H1 (cell line): ENCODE data around the gene OR4D6. TPM values are rescaled to one million over a fixed set of nuclear protein-coding genes. Genes with fewer than 3 reads are reported as not detected.
A peak's percentile ranks its signal among the peaks of the same experiment; 100 is the strongest.

Source experiments
- CTCF ChIA-PET: fragments of 300-600 bp; sonication (Branson Sonifier 250); formaldehyde crosslinking; loops from one replicate; lab custom pipeline; 2021; ENCODE audit not compliant: partially characterized antibody; lab: Charles Lee
- POLR2A ChIA-PET: fragments of 300-600 bp; sonication (Branson Sonifier 250); formaldehyde crosslinking; loops from one replicate; lab custom pipeline; 2021; ENCODE audit warnings: inconsistent platforms; ENCODE audit not compliant: partially characterized antibody; lab: Charles Lee
- DNase-seq, 2 experiments: peaks; one replicate each; pipeline versions ENCODE4 v3.0.0 to v3.0.0-alpha.2; 2010 to 2022; ENCODE audit warnings: low spot score in 2 of 2, low read depth in 1 of 2, mixed read lengths in 1 of 2
- FAIRE-seq: peaks from 2 replicates; lab custom pipeline; 2011; peaks lifted over from hg19 to GRCh38; lab: Jason Lieb, UNC
- H2AFZ ChIP-seq: 2 replicates; pipeline ENCODE4 v1.8.1; 2012; ENCODE audit warnings: low read length, inconsistent platforms
- H2AK5ac ChIP-seq: 2 replicates; pipeline ENCODE4 v1.6.1; 2013; ENCODE audit warnings: low read depth, low read length
- H2BK120ac ChIP-seq: replicated peaks from 2 replicates; pipeline ENCODE3; 2013; ENCODE audit warnings: low read depth, low read length, inconsistent platforms
- H2BK12ac ChIP-seq: 2 replicates; pipeline ENCODE4 v1.6.1; 2013; ENCODE audit warnings: low read depth, low read length
- H2BK15ac ChIP-seq: 2 replicates; pipeline ENCODE4 v1.6.1; 2013; ENCODE audit warnings: low read length
- H2BK20ac ChIP-seq: 2 replicates; pipeline ENCODE4 v1.6.1; 2013; ENCODE audit warnings: low read length
- H2BK5ac ChIP-seq: 2 replicates; pipeline ENCODE4 v1.6.1; 2013; ENCODE audit warnings: low read depth, low read length
- H3K14ac ChIP-seq: 2 replicates; pipeline ENCODE4 v1.6.1; 2013; ENCODE audit warnings: inconsistent platforms; ENCODE audit not compliant: insufficient read length
- H3K18ac ChIP-seq: 2 replicates; pipeline ENCODE4 v1.6.1; 2013; ENCODE audit warnings: low read length; ENCODE audit errors: extremely low read depth
- H3K23ac ChIP-seq: 2 replicates; pipeline ENCODE4 v1.6.1; 2013; ENCODE audit warnings: inconsistent platforms; ENCODE audit not compliant: insufficient read length
- H3K23me2 ChIP-seq: 2 replicates; pipeline ENCODE4 v1.6.1; 2013; ENCODE audit warnings: low read depth, low read length
- H3K27ac ChIP-seq: 2 replicates; pipeline ENCODE4 v1.6.1; 2011; ENCODE audit warnings: low read depth, low read length, inconsistent platforms
- H3K27me3 ChIP-seq, 4 experiments: replicated peaks in 1 of 4; 1 replicate in 1 of 4; 2 replicates in 3 of 4; pipeline versions ENCODE4 v1.6.1 to v1.8.1; 2011 to 2013; ENCODE audit warnings: low read length in 3 of 4, mild to moderate bottlenecking in 3 of 4, inconsistent platforms in 2 of 4, mixed read lengths in 2 of 4, moderate library complexity in 1 of 4; ENCODE audit not compliant: control insufficient read depth in 3 of 4, insufficient read depth in 3 of 4; ENCODE audit errors: extremely low read depth in 1 of 4
- H3K36me3 ChIP-seq, 4 experiments: 2 replicates each; pipeline versions ENCODE4 v1.6.1 to v1.8.1; 2011 to 2013; ENCODE audit warnings: mild to moderate bottlenecking in 4 of 4, low read length in 3 of 4, moderate library complexity in 2 of 4, control low read depth in 1 of 4, inconsistent platforms in 1 of 4; ENCODE audit not compliant: insufficient read depth in 4 of 4, control insufficient read depth in 2 of 4
- H3K4ac ChIP-seq: replicated peaks from 2 replicates; pipeline ENCODE3; 2013; ENCODE audit warnings: low read length, low read depth, mixed read lengths, inconsistent platforms; ENCODE audit not compliant: insufficient read length
- H3K4me1 ChIP-seq, 4 experiments: replicated peaks in 1 of 4; 1 replicate in 1 of 4; 2 replicates in 3 of 4; pipeline versions ENCODE4 v1.6.1 to v1.8.1; 2011 to 2013; ENCODE audit warnings: low read length in 3 of 4, inconsistent platforms in 2 of 4, mixed read lengths in 1 of 4; ENCODE audit not compliant: insufficient read depth in 4 of 4, control insufficient read depth in 3 of 4
- H3K4me2 ChIP-seq, 2 experiments: 2 replicates each; pipeline versions ENCODE4 v1.6.1 to v1.8.1; 2011 to 2013; ENCODE audit warnings: low read depth in 2 of 2, low read length in 2 of 2, control low read depth in 1 of 2, inconsistent platforms in 1 of 2, mild to moderate bottlenecking in 1 of 2; ENCODE audit not compliant: insufficient read depth in 1 of 2
- H3K4me3 ChIP-seq, 4 experiments: fragments of 200-600, 300-600 bp in 1 of 4; sonication (generic), shearing (Covaris generic), sonication (Bioruptor Twin) in 1 of 4; 2 replicates each; pipeline versions ENCODE4 v1.5.1 to v1.8.1; 2011 to 2016; ENCODE audit warnings: low read length in 4 of 4, low read depth in 3 of 4, control low read depth in 2 of 4, inconsistent platforms in 2 of 4, mild to moderate bottlenecking in 2 of 4, mixed read lengths in 1 of 4, moderate library complexity in 1 of 4; ENCODE audit not compliant: insufficient read depth in 2 of 4; ENCODE audit errors: extremely low read depth in 1 of 4
- H3K56ac ChIP-seq: replicated peaks from 2 replicates; pipeline ENCODE3; 2013; ENCODE audit warnings: low read depth, mild to moderate bottlenecking, mixed read lengths, low read length, inconsistent platforms; ENCODE audit not compliant: insufficient read length
- H3K79me1 ChIP-seq: 2 replicates; pipeline ENCODE4 v1.6.1; 2013; ENCODE audit warnings: low read depth, low read length, control low read depth
- H3K79me2 ChIP-seq, 2 experiments: 2 replicates each; pipeline versions ENCODE4 v1.6.1 to v1.8.1; 2012 to 2013; ENCODE audit warnings: low read length in 2 of 2, mild to moderate bottlenecking in 2 of 2, inconsistent platforms in 1 of 2; ENCODE audit not compliant: insufficient read depth in 2 of 2, control insufficient read depth in 1 of 2
- H3K9ac ChIP-seq, 4 experiments: replicated peaks in 1 of 4; 1 replicate in 1 of 4; 2 replicates in 3 of 4; pipeline versions ENCODE4 v1.6.1 to v1.8.1; 2011 to 2013; ENCODE audit warnings: low read depth in 3 of 4, low read length in 3 of 4, control low read depth in 2 of 4, mild to moderate bottlenecking in 2 of 4, moderate library complexity in 2 of 4, inconsistent platforms in 1 of 4; ENCODE audit errors: extremely low read depth in 1 of 4
- H3K9me3 ChIP-seq, 2 experiments: 2 replicates each; pipeline versions ENCODE4 v1.6.1 to v1.8.1; 2012 to 2013; ENCODE audit warnings: mild to moderate bottlenecking in 2 of 2, moderate library complexity in 2 of 2, control low read depth in 1 of 2, inconsistent platforms in 1 of 2, low read depth in 1 of 2, low read length in 1 of 2, mixed read lengths in 1 of 2; ENCODE audit not compliant: insufficient read depth in 2 of 2
- H4K20me1 ChIP-seq, 2 experiments: replicated peaks in 1 of 2; 2 replicates each; pipeline versions ENCODE3 to v1.8.1; 2011 to 2013; ENCODE audit warnings: inconsistent platforms in 2 of 2, low read length in 2 of 2, mild to moderate bottlenecking in 1 of 2; ENCODE audit not compliant: insufficient read depth in 2 of 2, control insufficient read depth in 1 of 2
- H4K5ac ChIP-seq: 2 replicates; pipeline ENCODE4 v1.6.1; 2013; ENCODE audit warnings: low read length, low read depth, mixed read lengths, inconsistent platforms; ENCODE audit not compliant: insufficient read length
- H4K8ac ChIP-seq: 2 replicates; pipeline ENCODE4 v1.8.0; 2013; ENCODE audit warnings: mild to moderate bottlenecking, moderate library complexity, low read length, inconsistent platforms; ENCODE audit not compliant: insufficient read depth; ENCODE audit errors: extremely low read depth
- H4K91ac ChIP-seq: replicated peaks from 2 replicates; pipeline ENCODE3; 2013; ENCODE audit warnings: low read length, mixed read lengths, inconsistent platforms; ENCODE audit not compliant: insufficient read length
- CEBPB ChIP-seq: IDR thresholded peaks from 2 replicates; pipeline ENCODE4 v1.6.1; 2012; ENCODE audit warnings: low read depth, low read length
- EGR1 ChIP-seq: IDR thresholded peaks from 2 replicates; pipeline ENCODE4 v1.6.1; 2011; ENCODE audit warnings: low read depth, low read length, borderline replicate concordance
- FOSL1 ChIP-seq: IDR thresholded peaks from 2 replicates; pipeline ENCODE4 v1.6.1; 2011; ENCODE audit warnings: mild to moderate bottlenecking, low read depth, low read length, moderate library complexity; ENCODE audit not compliant: insufficient read depth
- RAD21 ChIP-seq, 2 experiments: IDR thresholded peaks in 1 of 2; conservative IDR thresholded peaks in 1 of 2; 2 replicates each; pipeline ENCODE4 v1.6.1; 2011; ENCODE audit warnings: low read depth in 2 of 2, low read length in 2 of 2, improper control_type of control experiment in 1 of 2, inconsistent platforms in 1 of 2, mild to moderate bottlenecking in 1 of 2, moderate library complexity in 1 of 2
- RNF2 ChIP-seq: fragments of 200-900, 300-1000 bp; sonication (generic); IDR thresholded peaks from 2 replicates; pipeline ENCODE4 v1.7.1; 2016; ENCODE audit warnings: borderline replicate concordance, low read depth, mild to moderate bottlenecking, antibody characterized with exemption, low read length; ENCODE audit not compliant: poor library complexity, severe bottlenecking; ENCODE audit errors: missing control alignments
- TAF7 ChIP-seq: optimal IDR thresholded peaks from 2 replicates; pipeline ENCODE3; 2011; ENCODE audit warnings: low read depth, mild to moderate bottlenecking, inconsistent platforms, low read length, moderate library complexity, borderline replicate concordance
- WGBS, 2 experiments: shearing (Covaris generic) in 1 of 2; methylation state at CpG; one replicate each; pipeline versions ENCODE4 v1.1.6 to v1.1.7; 2013 to 2015; ENCODE audit warnings: low lambda C conversion rate in 2 of 2, mixed read lengths in 2 of 2, inconsistent platforms in 1 of 2, low coverage in 1 of 2, missing lambda C conversion rate in 1 of 2; ENCODE audit not compliant: insufficient replicate concordance in 2 of 2, insufficient coverage in 1 of 2, insufficient read length in 1 of 2; ENCODE audit errors: extremely low coverage in 1 of 2, missing lambda C conversion rate in 1 of 2; 5-methylcytosine and 5-hydroxymethylcytosine counted together
- polyA plus RNA-seq, 7 experiments: library from polyadenylated mRNA; depleted of rRNA in 3 of 7; stranded (reverse) in 5 of 7; unstranded in 2 of 7; fragments of >200 nt in 5 of 7; fragments of 200-250 nt in 2 of 7; gene quantifications; 1 replicate in 5 of 7; 2 replicates in 1 of 7; 4 replicates in 1 of 7; pipeline versions ENCODE4 v1.2.1 to v1.2.3, GENCODE V29; 2011 to 2013; ENCODE audit warnings: missing spikeins in 2 of 7, mixed read lengths in 2 of 7
- total RNA-seq: library from RNA; stranded (reverse); fragmentation: NEBNext Ultra II Directional; extraction: Animal tissue kit (Norgen Biotek cat#: 25700); gene quantifications from 2 replicates; pipeline ENCODE4 v1.2.1, GENCODE V29; 2021
- TF ChIP-seq, protein P1 (sequence below), 3 experiments: IDR thresholded peaks; 1 replicate in 2 of 3; 2 replicates in 1 of 3; pipeline versions ENCODE4 v1.5.1 to v1.6.1; 2011; ENCODE audit warnings: low read length in 3 of 3, mild to moderate bottlenecking in 3 of 3, inconsistent platforms in 2 of 3, low read depth in 1 of 3, moderate library complexity in 1 of 3; ENCODE audit not compliant: insufficient read depth in 1 of 3; ENCODE audit errors: control extremely low read depth in 1 of 3

OR4D6 gene
- total and polyA plus RNA-seq, 2 of the 8 experiments (the other 6 are each of a cell fraction or from before 2014, with no cell fraction given) = not detected

DNA sequence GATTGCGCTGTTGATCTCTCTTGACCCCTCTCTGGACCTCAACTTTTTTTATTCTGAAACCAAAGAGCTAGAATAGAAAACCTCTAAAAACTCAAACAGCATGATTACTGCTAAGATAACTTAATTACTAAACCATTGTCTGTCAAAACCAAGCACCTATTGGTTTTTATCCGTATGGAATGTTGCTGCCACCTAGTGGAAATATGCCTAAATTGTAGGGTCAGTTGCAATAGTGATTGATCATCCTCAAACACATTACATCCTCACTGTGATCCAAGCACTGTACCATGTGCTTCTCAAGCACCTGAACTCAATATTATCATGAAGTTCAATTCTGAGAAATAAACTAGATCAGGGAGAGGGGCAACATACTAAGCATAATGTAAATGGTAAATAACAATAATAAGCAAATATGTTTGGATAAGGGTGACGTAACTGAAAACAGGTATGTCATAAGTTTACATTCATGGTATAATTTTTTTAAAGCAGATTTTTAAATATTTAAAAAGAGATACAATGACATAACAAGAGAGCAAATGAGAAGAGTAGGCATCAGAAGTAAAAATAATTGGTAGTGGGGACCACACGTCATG, 26.7 kb upstream of the OR4D6 start:
- no peak overlapping the region for H4K8ac ChIP-seq
- H3K9ac ChIP-seq = no peak overlapping the region
- H3K27ac ChIP-seq = no peak overlapping the region
- ChIA-PET CTCF (interaction anchor here (0.6 to 7.4 kb wide), 31 partner anchors 10 to 647 kb away, joined by 3 to 74 read pairs (median 4); partner anchors contain the start of genes DTX4, MPEG1 and OR4D6), POLR2A (no interaction called here)
- H2AK5ac ChIP-seq = no peak overlapping the region
- H2BK12ac ChIP-seq = no peak overlapping the region
- H2BK20ac ChIP-seq = no peak overlapping the region
- H3K4ac ChIP-seq = no peak overlapping the region
- H3K9me3 ChIP-seq = no peaks in the 10 kb centered on the region
- no peak overlapping the region for H2BK5ac ChIP-seq
- H4K20me1 ChIP-seq = no peaks in the 10 kb centered on the region
- no peak overlapping the region for H2AFZ ChIP-seq
- H3K23me2 ChIP-seq = peaks cover 2% of the 10 kb centered on the region; the same call in 1 of the 2 replicates
- no peaks in the 10 kb centered on the region for H3K36me3 ChIP-seq
- no peak overlapping the region for H3K23ac ChIP-seq
- H4K91ac ChIP-seq = no peak overlapping the region
- H3K4me3 ChIP-seq = no peak overlapping the region
- peaks cover 3 to 5% (median 4%) of the 10 kb centered on the region in 4 experiments; a peak in 6 of 7 replicates for H3K4me1 ChIP-seq
- H2BK120ac ChIP-seq = no peak overlapping the region
- H2BK15ac ChIP-seq = no peak overlapping the region
- no peaks in the 10 kb centered on the region for H3K79me2 ChIP-seq
- DNase-seq (peak in 1 of 2 experiments; percentile 48), FAIRE-seq (peak; percentile 98)
- H3K4me2 ChIP-seq = no peak overlapping the region
- H3K18ac ChIP-seq = no peak overlapping the region
- H3K79me1 ChIP-seq = no peaks in the 10 kb centered on the region
- no peak for TF ChIP-seq FOSL1
- no peak for TF ChIP-seq TAF7
- no peak for TF ChIP-seq RNF2
- TF ChIP-seq EGR1 = no peak
- peak; percentile 92 for TF ChIP-seq RAD21 (IDR thresholded peaks at IDR 0.05 in 1 of 2, conservative IDR thresholded peaks at IDR 0.05 in 1 of 2; ENCODE audit: low read depth in 2 of 2, low read length in 2 of 2)
- TF ChIP-seq, protein P1, sequence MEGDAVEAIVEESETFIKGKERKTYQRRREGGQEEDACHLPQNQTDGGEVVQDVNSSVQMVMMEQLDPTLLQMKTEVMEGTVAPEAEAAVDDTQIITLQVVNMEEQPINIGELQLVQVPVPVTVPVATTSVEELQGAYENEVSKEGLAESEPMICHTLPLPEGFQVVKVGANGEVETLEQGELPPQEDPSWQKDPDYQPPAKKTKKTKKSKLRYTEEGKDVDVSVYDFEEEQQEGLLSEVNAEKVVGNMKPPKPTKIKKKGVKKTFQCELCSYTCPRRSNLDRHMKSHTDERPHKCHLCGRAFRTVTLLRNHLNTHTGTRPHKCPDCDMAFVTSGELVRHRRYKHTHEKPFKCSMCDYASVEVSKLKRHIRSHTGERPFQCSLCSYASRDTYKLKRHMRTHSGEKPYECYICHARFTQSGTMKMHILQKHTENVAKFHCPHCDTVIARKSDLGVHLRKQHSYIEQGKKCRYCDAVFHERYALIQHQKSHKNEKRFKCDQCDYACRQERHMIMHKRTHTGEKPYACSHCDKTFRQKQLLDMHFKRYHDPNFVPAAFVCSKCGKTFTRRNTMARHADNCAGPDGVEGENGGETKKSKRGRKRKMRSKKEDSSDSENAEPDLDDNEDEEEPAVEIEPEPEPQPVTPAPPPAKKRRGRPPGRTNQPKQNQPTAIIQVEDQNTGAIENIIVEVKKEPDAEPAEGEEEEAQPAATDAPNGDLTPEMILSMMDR (IDR thresholded peaks at IDR 0.05; ENCODE audit: control extremely low read depth in 1 of 3, insufficient read depth in 1 of 3, low read depth in 1 of 3, low read length in 3 of 3) = peak in 2 of 3 experiments; percentile 66 to 84; a peak in 2 of 4 replicates
- 0 out of 2 replicates have a peak, but pooled peaks have one; percentile 6 for TF ChIP-seq CEBPB
- H3K56ac ChIP-seq = no peak overlapping the region
- H4K5ac ChIP-seq = no peak overlapping the region
- 67% methylated on average over 4 of the region's 4 CpGs; no CpG with 5 or more reads in 1 of the 2 experiments for WGBS, 2 experiments
- H3K27me3 ChIP-seq = no peaks in the 10 kb centered on the region
- H3K14ac ChIP-seq = no peak overlapping the region
